ENCODE results near the gene ARHGEF40.

DNA sequence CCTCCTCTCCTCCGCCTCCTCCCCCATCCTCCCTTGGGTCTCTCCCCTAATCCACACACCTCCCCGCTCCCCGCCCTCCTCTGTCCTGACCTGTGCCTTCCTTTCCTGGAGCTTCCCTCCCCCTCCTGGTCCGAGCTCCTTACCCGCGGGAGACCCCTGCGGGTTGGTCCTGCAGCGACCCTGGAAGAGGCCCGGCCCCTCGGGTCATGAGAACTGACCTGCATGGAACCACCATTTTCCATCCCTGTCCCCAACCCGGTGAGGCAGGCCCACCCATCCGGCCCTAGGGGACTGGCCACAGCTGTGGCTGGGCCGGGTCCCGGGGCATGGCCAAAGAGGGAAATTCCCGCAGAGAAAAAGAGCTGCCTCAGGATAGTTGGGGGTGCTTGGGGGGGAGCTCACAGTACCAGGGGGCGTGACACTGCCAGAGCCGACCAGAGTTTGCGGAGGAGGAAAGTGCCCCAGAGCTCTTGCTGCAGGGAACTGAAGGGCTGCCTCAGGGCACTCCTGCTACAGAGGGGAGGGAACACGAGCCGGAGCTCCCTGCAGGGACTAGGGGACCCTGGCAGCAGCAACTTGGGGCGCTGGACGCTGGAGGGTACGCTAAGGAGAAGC, 613 bp downstream of the ARHGEF40 start:
- TF ChIP-seq, protein P1, sequence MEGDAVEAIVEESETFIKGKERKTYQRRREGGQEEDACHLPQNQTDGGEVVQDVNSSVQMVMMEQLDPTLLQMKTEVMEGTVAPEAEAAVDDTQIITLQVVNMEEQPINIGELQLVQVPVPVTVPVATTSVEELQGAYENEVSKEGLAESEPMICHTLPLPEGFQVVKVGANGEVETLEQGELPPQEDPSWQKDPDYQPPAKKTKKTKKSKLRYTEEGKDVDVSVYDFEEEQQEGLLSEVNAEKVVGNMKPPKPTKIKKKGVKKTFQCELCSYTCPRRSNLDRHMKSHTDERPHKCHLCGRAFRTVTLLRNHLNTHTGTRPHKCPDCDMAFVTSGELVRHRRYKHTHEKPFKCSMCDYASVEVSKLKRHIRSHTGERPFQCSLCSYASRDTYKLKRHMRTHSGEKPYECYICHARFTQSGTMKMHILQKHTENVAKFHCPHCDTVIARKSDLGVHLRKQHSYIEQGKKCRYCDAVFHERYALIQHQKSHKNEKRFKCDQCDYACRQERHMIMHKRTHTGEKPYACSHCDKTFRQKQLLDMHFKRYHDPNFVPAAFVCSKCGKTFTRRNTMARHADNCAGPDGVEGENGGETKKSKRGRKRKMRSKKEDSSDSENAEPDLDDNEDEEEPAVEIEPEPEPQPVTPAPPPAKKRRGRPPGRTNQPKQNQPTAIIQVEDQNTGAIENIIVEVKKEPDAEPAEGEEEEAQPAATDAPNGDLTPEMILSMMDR (IDR thresholded peaks at IDR 0.05; ENCODE audit: insufficient read depth, low read length), result no peak
- TF ChIP-seq POLR2AphosphoS5 (IDR thresholded peaks at IDR 0.05; ENCODE audit: low read depth) (no peak), SPI1 (IDR thresholded peaks at IDR 0.05; ENCODE audit: borderline replicate concordance, low read depth) (no peak), GABPA (IDR thresholded peaks at IDR 0.05; ENCODE audit: low read depth) (no peak)
- TF ChIP-seq, protein P2, sequence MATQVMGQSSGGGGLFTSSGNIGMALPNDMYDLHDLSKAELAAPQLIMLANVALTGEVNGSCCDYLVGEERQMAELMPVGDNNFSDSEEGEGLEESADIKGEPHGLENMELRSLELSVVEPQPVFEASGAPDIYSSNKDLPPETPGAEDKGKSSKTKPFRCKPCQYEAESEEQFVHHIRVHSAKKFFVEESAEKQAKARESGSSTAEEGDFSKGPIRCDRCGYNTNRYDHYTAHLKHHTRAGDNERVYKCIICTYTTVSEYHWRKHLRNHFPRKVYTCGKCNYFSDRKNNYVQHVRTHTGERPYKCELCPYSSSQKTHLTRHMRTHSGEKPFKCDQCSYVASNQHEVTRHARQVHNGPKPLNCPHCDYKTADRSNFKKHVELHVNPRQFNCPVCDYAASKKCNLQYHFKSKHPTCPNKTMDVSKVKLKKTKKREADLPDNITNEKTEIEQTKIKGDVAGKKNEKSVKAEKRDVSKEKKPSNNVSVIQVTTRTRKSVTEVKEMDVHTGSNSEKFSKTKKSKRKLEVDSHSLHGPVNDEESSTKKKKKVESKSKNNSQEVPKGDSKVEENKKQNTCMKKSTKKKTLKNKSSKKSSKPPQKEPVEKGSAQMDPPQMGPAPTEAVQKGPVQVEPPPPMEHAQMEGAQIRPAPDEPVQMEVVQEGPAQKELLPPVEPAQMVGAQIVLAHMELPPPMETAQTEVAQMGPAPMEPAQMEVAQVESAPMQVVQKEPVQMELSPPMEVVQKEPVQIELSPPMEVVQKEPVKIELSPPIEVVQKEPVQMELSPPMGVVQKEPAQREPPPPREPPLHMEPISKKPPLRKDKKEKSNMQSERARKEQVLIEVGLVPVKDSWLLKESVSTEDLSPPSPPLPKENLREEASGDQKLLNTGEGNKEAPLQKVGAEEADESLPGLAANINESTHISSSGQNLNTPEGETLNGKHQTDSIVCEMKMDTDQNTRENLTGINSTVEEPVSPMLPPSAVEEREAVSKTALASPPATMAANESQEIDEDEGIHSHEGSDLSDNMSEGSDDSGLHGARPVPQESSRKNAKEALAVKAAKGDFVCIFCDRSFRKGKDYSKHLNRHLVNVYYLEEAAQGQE (IDR thresholded peaks at IDR 0.05; ENCODE audit: insufficient replicate concordance, low read depth), result peak; percentile 24

Measured in HL-60 (cell line).